ENCODE data around the gene TMEM132C.

DNA sequence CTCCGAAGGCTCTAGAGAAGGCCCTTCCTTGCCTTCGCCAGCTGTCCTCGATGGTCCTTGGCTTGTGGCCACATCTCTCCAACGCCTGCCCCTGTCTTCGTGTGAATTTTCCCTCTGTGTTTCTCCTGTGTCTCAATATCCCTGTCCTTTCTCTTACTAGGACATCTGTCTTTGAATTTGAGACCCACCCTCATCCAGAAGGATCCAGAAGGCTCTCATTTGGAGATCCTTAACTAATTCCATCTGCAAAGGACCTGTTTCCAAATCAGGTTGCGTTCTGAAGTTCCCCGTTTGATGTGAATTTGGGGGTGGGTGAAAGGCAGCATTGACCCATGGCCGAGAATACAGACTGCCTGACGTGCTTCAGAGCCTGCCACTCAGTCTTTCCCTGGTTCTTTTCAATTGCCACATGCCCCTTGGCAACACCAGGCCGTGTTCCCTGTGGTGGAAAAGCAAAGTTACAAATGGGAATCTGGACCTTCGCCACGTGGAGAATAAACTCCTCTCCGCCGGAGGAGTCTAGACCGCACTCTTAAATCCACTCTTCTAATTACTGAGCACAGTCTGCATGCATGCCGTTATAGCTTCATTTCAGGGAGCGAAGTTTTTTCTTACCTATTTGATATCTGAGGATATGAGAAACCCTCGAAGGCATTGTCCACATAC lies 158.8 kb downstream of the TMEM132C start:
- no peak for TF ChIP-seq RAD21 (IDR thresholded peaks at IDR 0.05)
- TF ChIP-seq, protein P1, sequence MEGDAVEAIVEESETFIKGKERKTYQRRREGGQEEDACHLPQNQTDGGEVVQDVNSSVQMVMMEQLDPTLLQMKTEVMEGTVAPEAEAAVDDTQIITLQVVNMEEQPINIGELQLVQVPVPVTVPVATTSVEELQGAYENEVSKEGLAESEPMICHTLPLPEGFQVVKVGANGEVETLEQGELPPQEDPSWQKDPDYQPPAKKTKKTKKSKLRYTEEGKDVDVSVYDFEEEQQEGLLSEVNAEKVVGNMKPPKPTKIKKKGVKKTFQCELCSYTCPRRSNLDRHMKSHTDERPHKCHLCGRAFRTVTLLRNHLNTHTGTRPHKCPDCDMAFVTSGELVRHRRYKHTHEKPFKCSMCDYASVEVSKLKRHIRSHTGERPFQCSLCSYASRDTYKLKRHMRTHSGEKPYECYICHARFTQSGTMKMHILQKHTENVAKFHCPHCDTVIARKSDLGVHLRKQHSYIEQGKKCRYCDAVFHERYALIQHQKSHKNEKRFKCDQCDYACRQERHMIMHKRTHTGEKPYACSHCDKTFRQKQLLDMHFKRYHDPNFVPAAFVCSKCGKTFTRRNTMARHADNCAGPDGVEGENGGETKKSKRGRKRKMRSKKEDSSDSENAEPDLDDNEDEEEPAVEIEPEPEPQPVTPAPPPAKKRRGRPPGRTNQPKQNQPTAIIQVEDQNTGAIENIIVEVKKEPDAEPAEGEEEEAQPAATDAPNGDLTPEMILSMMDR (IDR thresholded peaks at IDR 0.05; ENCODE audit: low read depth, low read length, missing input control), result no peak
- TF ChIP-seq EGR1 (IDR thresholded peaks at IDR 0.05; ENCODE audit: low read depth in 2 of 2), result no peak
- TF ChIP-seq YY1 (IDR thresholded peaks at IDR 0.05), result no peak
- TF ChIP-seq, protein P2, sequence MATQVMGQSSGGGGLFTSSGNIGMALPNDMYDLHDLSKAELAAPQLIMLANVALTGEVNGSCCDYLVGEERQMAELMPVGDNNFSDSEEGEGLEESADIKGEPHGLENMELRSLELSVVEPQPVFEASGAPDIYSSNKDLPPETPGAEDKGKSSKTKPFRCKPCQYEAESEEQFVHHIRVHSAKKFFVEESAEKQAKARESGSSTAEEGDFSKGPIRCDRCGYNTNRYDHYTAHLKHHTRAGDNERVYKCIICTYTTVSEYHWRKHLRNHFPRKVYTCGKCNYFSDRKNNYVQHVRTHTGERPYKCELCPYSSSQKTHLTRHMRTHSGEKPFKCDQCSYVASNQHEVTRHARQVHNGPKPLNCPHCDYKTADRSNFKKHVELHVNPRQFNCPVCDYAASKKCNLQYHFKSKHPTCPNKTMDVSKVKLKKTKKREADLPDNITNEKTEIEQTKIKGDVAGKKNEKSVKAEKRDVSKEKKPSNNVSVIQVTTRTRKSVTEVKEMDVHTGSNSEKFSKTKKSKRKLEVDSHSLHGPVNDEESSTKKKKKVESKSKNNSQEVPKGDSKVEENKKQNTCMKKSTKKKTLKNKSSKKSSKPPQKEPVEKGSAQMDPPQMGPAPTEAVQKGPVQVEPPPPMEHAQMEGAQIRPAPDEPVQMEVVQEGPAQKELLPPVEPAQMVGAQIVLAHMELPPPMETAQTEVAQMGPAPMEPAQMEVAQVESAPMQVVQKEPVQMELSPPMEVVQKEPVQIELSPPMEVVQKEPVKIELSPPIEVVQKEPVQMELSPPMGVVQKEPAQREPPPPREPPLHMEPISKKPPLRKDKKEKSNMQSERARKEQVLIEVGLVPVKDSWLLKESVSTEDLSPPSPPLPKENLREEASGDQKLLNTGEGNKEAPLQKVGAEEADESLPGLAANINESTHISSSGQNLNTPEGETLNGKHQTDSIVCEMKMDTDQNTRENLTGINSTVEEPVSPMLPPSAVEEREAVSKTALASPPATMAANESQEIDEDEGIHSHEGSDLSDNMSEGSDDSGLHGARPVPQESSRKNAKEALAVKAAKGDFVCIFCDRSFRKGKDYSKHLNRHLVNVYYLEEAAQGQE (IDR thresholded peaks at IDR 0.05), result no peak
- no peak for TF ChIP-seq JUND (IDR thresholded peaks at IDR 0.05)
- TF ChIP-seq TAF1 (conservative IDR thresholded peaks at IDR 0.05), result no peak
- TF ChIP-seq RXRA (IDR thresholded peaks at IDR 0.05), result no peak
- no peak for TF ChIP-seq GABPA (IDR thresholded peaks at IDR 0.05 in 1 of 2, conservative IDR thresholded peaks at IDR 0.05 in 1 of 2)

Data from liver (tissue), 3 donors.